ENCODE measurements around the gene GALNT9.

GRCh38 chr12:132322206-132323132 lies 6.9 kb downstream of the GALNT9 start:
- no peak for TF ChIP-seq POLR2A (IDR thresholded peaks at IDR 0.05; ENCODE audit: low read length)
- TF ChIP-seq CTCF (IDR thresholded peaks at IDR 0.05), result no peak
- no peak for TF ChIP-seq BHLHE40 (IDR thresholded peaks at IDR 0.05; ENCODE audit: low read depth, low read length)
- TF ChIP-seq RAD21 (conservative IDR thresholded peaks at IDR 0.05 in 1 of 2, IDR thresholded peaks at IDR 0.05 in 1 of 2), result no peak
- TF ChIP-seq NR3C1 (IDR thresholded peaks at IDR 0.05), result no peak
- no peak for TF ChIP-seq CHD2 (IDR thresholded peaks at IDR 0.05; ENCODE audit: low read length, partially characterized antibody)
- no peak for TF ChIP-seq MAX (IDR thresholded peaks at IDR 0.05)
- TF ChIP-seq MYC (IDR thresholded peaks at IDR 0.05; ENCODE audit: borderline replicate concordance, low read length), result no peak
- no peak for TF ChIP-seq ZFP36 (IDR thresholded peaks at IDR 0.05; ENCODE audit: borderline replicate concordance, partially characterized antibody)
- TF ChIP-seq CEBPB (IDR thresholded peaks at IDR 0.05), result no peak

All from A549 (cell line).